Vagina (tissue), 2 donors: Measurements from ENCODE around the gene STOX2. TPM values are rescaled to one million over a fixed set of nuclear protein-coding genes. Genes with fewer than 3 reads are reported as not detected.
A peak's percentile ranks its signal among the peaks of the same experiment; 100 is the strongest.
"Not testable (repeated sequence)": the region's sequence is repeated elsewhere in the genome, so short reads cannot be mapped to it uniquely, and the experiment has no call there.

ENCODE experiments used
- DNase-seq, 2 donors: peaks; one replicate each; pipeline ENCODE4 v3.0.0-alpha.2; 2017; ENCODE audit errors: extremely low spot score in 2 of 2
- H3K27ac ChIP-seq: fragments of 200-600 bp; sonication (generic); one replicate; pipeline ENCODE4 v1.5.1; 2019
- H3K27me3 ChIP-seq: fragments of 200-600 bp; sonication (generic); one replicate; pipeline ENCODE4 v1.5.1; 2019
- H3K36me3 ChIP-seq, 2 donors: fragments of 200-600 bp; sonication (generic); one replicate each; pipeline ENCODE4 v1.5.1; 2017 to 2019
- H3K4me1 ChIP-seq: fragments of 200-600 bp; sonication (generic); one replicate; pipeline ENCODE4 v1.5.1; 2019
- H3K4me3 ChIP-seq, 2 donors: fragments of 200-600 bp; sonication (generic); 1 replicate in 1 of 2; 2 replicates in 1 of 2; pipeline ENCODE4 v1.5.1; 2016 to 2019
- H3K9me3 ChIP-seq: fragments of 200-600 bp; sonication (generic); one replicate; pipeline ENCODE4 v1.5.1; 2019
- CTCF ChIP-seq, 3 experiments: fragments of 450-650 bp in 2 of 3; fragments of 200-600 bp in 1 of 3; sonication (generic) in 1 of 3; IDR thresholded peaks; one replicate each; pipeline ENCODE4 v1.5.1; 2017 to 2019; ENCODE audit warnings: antibody characterized with exemption in 3 of 3, mild to moderate bottlenecking in 2 of 3, moderate library complexity in 2 of 3
- POLR2A ChIP-seq, 2 donors: fragments of 450-650 bp; IDR thresholded peaks; one replicate each; pipeline ENCODE4 v1.6.1; 2017; ENCODE audit warnings: antibody characterized with exemption in 2 of 2, mild to moderate bottlenecking in 2 of 2, moderate library complexity in 2 of 2
- POLR2AphosphoS5 ChIP-seq, 2 donors: sonication (generic); formaldehyde crosslinking; IDR thresholded peaks; one replicate each; pipeline ENCODE4 v1.9.0; 2017; ENCODE audit warnings: antibody characterized with exemption in 2 of 2, mild to moderate bottlenecking in 2 of 2, low read depth in 1 of 2; ENCODE audit not compliant: insufficient read depth in 1 of 2
- intact Hi-C: fragments of 100-400 bp; cut with DNase I; formaldehyde crosslinking; loops from one replicate; pipeline ENCODE4 v1.15.1; 2023
- total RNA-seq: library from RNA; depleted of rRNA; stranded (reverse); fragments of >200 nt; gene quantifications from one replicate; pipeline ENCODE4 v1.2.3, GENCODE V29; 2016

The STOX2 gene
- total RNA-seq, 1 donor from 2014 or later: 11.5 TPM

GRCh38 chr4:184030764-184031163 lies 125.7 kb downstream of the STOX2 start:
- Histone ChIP-seq H3K4me1 (no peaks in the 10 kb centered on the region), H3K27ac (no peak overlapping the region), H3K9me3 (no peaks in the 10 kb centered on the region), H3K27me3 (no peaks in the 10 kb centered on the region), H3K4me3 (no peak overlapping the region), H3K36me3 (no peaks in the 10 kb centered on the region)
- intact Hi-C loops: no loop called here
- no peak for DNase-seq
- no peak for TF ChIP-seq POLR2A (IDR thresholded peaks at IDR 0.05)
- TF ChIP-seq CTCF (IDR thresholded peaks at IDR 0.05): no peak
- TF ChIP-seq POLR2AphosphoS5 (IDR thresholded peaks at IDR 0.05; ENCODE audit: insufficient read depth in 1 of 2, low read depth in 1 of 2): no peak

- Histone ChIP-seq H3K9me3 (no peaks in the 10 kb centered on the region), H3K4me3 (no peak overlapping the region), H3K4me1 (no peaks in the 10 kb centered on the region), H3K27ac (no peak overlapping the region), H3K27me3 (no peaks in the 10 kb centered on the region), H3K36me3 (no peaks in the 10 kb centered on the region)
- intact Hi-C loops: no loop called here
- no peak for DNase-seq
- TF ChIP-seq CTCF (IDR thresholded peaks at IDR 0.05) (no peak), POLR2A (IDR thresholded peaks at IDR 0.05) (no peak), POLR2AphosphoS5 (IDR thresholded peaks at IDR 0.05; ENCODE audit: insufficient read depth in 1 of 2, low read depth in 1 of 2) (no peak)
These were observed 127.0 kb downstream of the STOX2 start for GRCh38 chr4:184032091-184032490.

GRCh38 chr4:184039963-184040383 lies 134.9 kb downstream of the STOX2 start:
- peaks cover 3% of the 10 kb centered on the region for H3K9me3 ChIP-seq
- H3K27me3 ChIP-seq: no peaks in the 10 kb centered on the region
- intact Hi-C loops: no loop called here
- H3K4me3 ChIP-seq: peak overlapping the region in 1 of 2 donors; percentile 29
- peaks cover 5% of the 10 kb centered on the region for H3K4me1 ChIP-seq
- H3K36me3 ChIP-seq: no peaks in the 10 kb centered on the region
- no peak for DNase-seq
- no peak overlapping the region for H3K27ac ChIP-seq
- TF ChIP-seq POLR2AphosphoS5 (IDR thresholded peaks at IDR 0.05; ENCODE audit: insufficient read depth in 1 of 2, low read depth in 1 of 2) (no peak), POLR2A (IDR thresholded peaks at IDR 0.05) (no peak), CTCF (IDR thresholded peaks at IDR 0.05) (no peak)

- no peak overlapping the region for H3K4me3 ChIP-seq
- H3K9me3 ChIP-seq: peaks cover 9% of the 10 kb centered on the region
- no peaks in the 10 kb centered on the region for H3K27me3 ChIP-seq
- H3K4me1 ChIP-seq: peaks cover 5% of the 10 kb centered on the region
- intact Hi-C loops: no loop called here
- no peak overlapping the region for H3K27ac ChIP-seq
- H3K36me3 ChIP-seq: no peaks in the 10 kb centered on the region
- no peak for DNase-seq
- no peak for TF ChIP-seq POLR2AphosphoS5 (IDR thresholded peaks at IDR 0.05; ENCODE audit: insufficient read depth in 1 of 2, low read depth in 1 of 2)
- no peak for TF ChIP-seq CTCF (IDR thresholded peaks at IDR 0.05)
- no peak for TF ChIP-seq POLR2A (IDR thresholded peaks at IDR 0.05)
These were observed 136.0 kb downstream of the STOX2 start for GRCh38 chr4:184041156-184041555.

GRCh38 chr4:184046148-184046547 lies 141.0 kb downstream of the STOX2 start:
- H3K9me3 ChIP-seq: peaks cover 10% of the 10 kb centered on the region
- intact Hi-C loops: no loop called here
- H3K27me3 ChIP-seq: no peaks in the 10 kb centered on the region
- no peak for TF ChIP-seq POLR2A (IDR thresholded peaks at IDR 0.05)
- TF ChIP-seq CTCF (IDR thresholded peaks at IDR 0.05): no peak
- no peak overlapping the region for H3K27ac ChIP-seq
- no peak overlapping the region for H3K4me3 ChIP-seq
- no peaks in the 10 kb centered on the region for H3K36me3 ChIP-seq
- DNase-seq: no peak
- H3K4me1 ChIP-seq: no peaks in the 10 kb centered on the region

- H3K4me3 ChIP-seq, H3K27ac ChIP-seq, DNase-seq, intact Hi-C loops, H3K36me3 ChIP-seq, H3K9me3 ChIP-seq, H3K27me3 ChIP-seq, H3K4me1 ChIP-seq: not testable (repeated sequence)
These were observed 146.2 kb downstream of the STOX2 start for GRCh38 chr4:184051262-184051661.
